Keratinocyte (primary cell): ENCODE data around the gene IGFBP4. TPM values are rescaled to one million over a fixed set of nuclear protein-coding genes. Genes with fewer than 3 reads are reported as not detected.

Source experiments
- DNase-seq: peaks from one replicate; pipeline ENCODE4 v3.0.0-alpha.2; 2011; ENCODE audit warnings: low read depth, missing footprints, low spot score
- FAIRE-seq: peaks from 2 replicates; lab custom pipeline; 2011; peaks lifted over from hg19 to GRCh38; lab: Jason Lieb, UNC
- H2AFZ ChIP-seq: 2 replicates; pipeline ENCODE4 v1.6.0; 2012; ENCODE audit warnings: low read length, control low read depth, inconsistent platforms; ENCODE audit not compliant: control insufficient read depth
- H3K27ac ChIP-seq: 2 replicates; pipeline ENCODE4 v1.5.1; 2011; ENCODE audit warnings: low read length; ENCODE audit not compliant: control insufficient read depth, insufficient read depth
- H3K27me3 ChIP-seq: 3 replicates; pipeline ENCODE4 v1.6.0; 2011; ENCODE audit warnings: low read length; ENCODE audit not compliant: control insufficient read depth, insufficient read depth; ENCODE audit errors: extremely low read depth
- H3K36me3 ChIP-seq, 2 experiments: 2 replicates in 1 of 2; 3 replicates in 1 of 2; pipeline ENCODE4 v1.5.1; 2011; ENCODE audit warnings: low read length in 2 of 2, mild to moderate bottlenecking in 1 of 2; ENCODE audit not compliant: control insufficient read depth in 2 of 2, insufficient read depth in 2 of 2; ENCODE audit errors: extremely low read depth in 1 of 2
- H3K4me1 ChIP-seq: 3 replicates; pipeline ENCODE4 v1.5.1; 2011; ENCODE audit warnings: low read length; ENCODE audit not compliant: control insufficient read depth, insufficient read depth; ENCODE audit errors: extremely low read depth
- H3K4me2 ChIP-seq: 3 replicates; pipeline ENCODE4 v1.6.0; 2011; ENCODE audit warnings: low read depth, low read length; ENCODE audit not compliant: control insufficient read depth, insufficient read depth; ENCODE audit errors: extremely low read depth
- H3K4me3 ChIP-seq, 3 experiments: fragments of 200-600 bp in 1 of 3; sonication (generic) in 1 of 3; 2 replicates in 2 of 3; 3 replicates in 1 of 3; pipeline ENCODE4 v1.5.1; 2011 to 2016; ENCODE audit warnings: low read length in 3 of 3, mild to moderate bottlenecking in 3 of 3, control low read depth in 2 of 3, inconsistent platforms in 1 of 3, low read depth in 1 of 3, mixed read lengths in 1 of 3, mixed run types in 1 of 3, moderate library complexity in 1 of 3; ENCODE audit not compliant: control insufficient read depth in 2 of 3, insufficient read depth in 2 of 3; ENCODE audit errors: extremely low read depth in 1 of 3
- H3K79me2 ChIP-seq: 2 replicates; pipeline ENCODE4 v1.6.0; 2012; ENCODE audit warnings: low read length; ENCODE audit not compliant: control insufficient read depth, insufficient read depth
- H3K9ac ChIP-seq: 3 replicates; pipeline ENCODE4 v1.6.0; 2011; ENCODE audit warnings: low read length; ENCODE audit not compliant: control insufficient read depth, insufficient read depth; ENCODE audit errors: extremely low read depth
- H3K9me1 ChIP-seq: 3 replicates; pipeline ENCODE4 v1.6.0; 2011; ENCODE audit warnings: low read length; ENCODE audit not compliant: control insufficient read depth, insufficient read depth; ENCODE audit errors: extremely low read depth
- H3K9me3 ChIP-seq: 2 replicates; pipeline ENCODE4 v1.5.1; 2012; ENCODE audit warnings: low read depth, low read length; ENCODE audit not compliant: control insufficient read depth
- H4K20me1 ChIP-seq: 3 replicates; pipeline ENCODE4 v1.6.0; 2011; ENCODE audit warnings: low read length; ENCODE audit not compliant: control insufficient read depth, insufficient read depth; ENCODE audit errors: extremely low read depth
- CTCF ChIP-seq, 3 experiments: IDR thresholded peaks in 1 of 3; conservative IDR thresholded peaks in 1 of 3; optimal IDR thresholded peaks in 1 of 3; 2 replicates in 2 of 3; 3 replicates in 1 of 3; pipeline versions ENCODE3 to v1.5.1; 2011; ENCODE audit warnings: low read length in 3 of 3, mild to moderate bottlenecking in 3 of 3, moderate library complexity in 2 of 3, control low read depth in 1 of 3, inconsistent platforms in 1 of 3; ENCODE audit not compliant: insufficient read depth in 2 of 3; ENCODE audit errors: extremely low read depth in 1 of 3
- EZH2 ChIP-seq: IDR thresholded peaks from one replicate; pipeline ENCODE4 v1.6.1; 2012; ENCODE audit warnings: inconsistent platforms, mild to moderate bottlenecking, low read length, moderate library complexity
- dilution Hi-C: fragments of 300-500 bp; cut with MboI; formaldehyde crosslinking; loops from one replicate; pipeline ENCODE4 v1.7.0; 2020; ENCODE audit warnings: low sequenced_read_pairs; ENCODE audit not compliant: extremely low pct_ligation_motif_present
- polyA plus RNA-seq, 5 experiments: library from polyadenylated mRNA; depleted of rRNA in 3 of 5; stranded (reverse) in 3 of 5; stranded (forward) in 1 of 5; unstranded in 1 of 5; fragments of >200 nt; gene quantifications; 1 replicate in 1 of 5; 2 replicates in 3 of 5; 3 replicates in 1 of 5; pipeline versions ENCODE4 v1.2.1 to v1.2.3, GENCODE V29; 2011 to 2012; ENCODE audit warnings: missing spikeins in 2 of 5, low read depth in 1 of 5, low replicate concordance in 1 of 5

IGFBP4 gene
- polyA plus RNA-seq, 1 donor (not counting 4 experiments of a cell fraction or from before 2014, with no cell fraction given): 6.0 TPM

DNA sequence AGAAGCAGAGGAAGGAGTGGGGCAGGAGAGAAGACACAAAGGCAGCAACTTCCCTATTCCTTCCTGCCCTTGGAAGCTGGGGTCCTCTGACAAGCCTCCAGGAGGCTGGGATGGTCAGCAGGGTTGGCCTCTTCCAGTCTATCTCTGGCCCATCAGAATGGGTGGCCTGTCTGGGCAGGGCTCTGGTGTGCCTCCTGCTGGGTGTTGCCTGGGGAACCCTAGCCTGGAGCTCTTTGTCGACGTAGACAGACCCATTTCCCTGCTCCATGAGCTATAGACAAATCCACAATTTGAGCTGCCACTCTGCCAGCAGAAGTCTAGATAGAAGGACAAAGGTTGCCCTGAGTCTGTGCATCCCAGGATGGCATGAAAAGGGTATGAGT, 11.4 kb downstream of the IGFBP4 start:
- no peaks in the 10 kb centered on the region for H3K36me3 ChIP-seq
- H2AFZ ChIP-seq: no peak overlapping the region
- no peak overlapping the region for H3K4me3 ChIP-seq
- no peak overlapping the region for H3K4me2 ChIP-seq
- no peaks in the 10 kb centered on the region for H4K20me1 ChIP-seq
- FAIRE-seq (no peak), DNase-seq (no peak)
- H3K27ac ChIP-seq: no peak overlapping the region
- no peaks in the 10 kb centered on the region for H3K9me3 ChIP-seq
- no peak overlapping the region for H3K9ac ChIP-seq
- peaks cover 35% of the 10 kb centered on the region for H3K4me1 ChIP-seq
- no peaks in the 10 kb centered on the region for H3K9me1 ChIP-seq
- TF ChIP-seq EZH2 (no peak), CTCF (optimal IDR thresholded peaks at IDR 0.05 in 1 of 3, IDR thresholded peaks at IDR 0.05 in 1 of 3, conservative IDR thresholded peaks at IDR 0.05 in 1 of 3; ENCODE audit: extremely low read depth in 1 of 3, insufficient read depth in 2 of 3, low read length in 3 of 3) (peak in 1 of 3 experiments; percentile 14)
- dilution Hi-C loops: no loop called here
- H3K79me2 ChIP-seq: no peaks in the 10 kb centered on the region
- peaks cover 14% of the 10 kb centered on the region for H3K27me3 ChIP-seq

DNA sequence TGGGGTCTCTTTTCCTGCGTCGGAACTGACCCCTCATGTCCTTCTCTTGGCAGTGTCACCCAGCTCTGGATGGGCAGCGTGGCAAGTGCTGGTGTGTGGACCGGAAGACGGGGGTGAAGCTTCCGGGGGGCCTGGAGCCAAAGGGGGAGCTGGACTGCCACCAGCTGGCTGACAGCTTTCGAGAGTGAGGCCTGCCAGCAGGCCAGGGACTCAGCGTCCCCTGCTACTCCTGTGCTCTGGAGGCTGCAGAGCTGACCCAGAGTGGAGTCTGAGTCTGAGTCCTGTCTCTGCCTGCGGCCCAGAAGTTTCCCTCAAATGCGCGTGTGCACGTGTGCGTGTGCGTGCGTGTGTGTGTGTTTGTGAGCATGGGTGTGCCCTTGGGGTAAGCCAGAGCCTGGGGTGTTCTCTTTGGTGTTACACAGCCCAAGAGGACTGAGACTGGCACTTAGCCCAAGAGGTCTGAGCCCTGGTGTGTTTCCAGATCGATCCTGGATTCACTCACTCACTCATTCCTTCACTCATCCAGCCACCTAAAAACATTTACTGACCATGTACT, 13.2 kb downstream of the IGFBP4 start:
- TF ChIP-seq CTCF (optimal IDR thresholded peaks at IDR 0.05 in 1 of 3, IDR thresholded peaks at IDR 0.05 in 1 of 3, conservative IDR thresholded peaks at IDR 0.05 in 1 of 3; ENCODE audit: extremely low read depth in 1 of 3, insufficient read depth in 2 of 3, low read length in 3 of 3): no peak
- no peak for TF ChIP-seq EZH2
- Histone ChIP-seq H3K4me3 (no peak overlapping the region), H3K79me2 (no peaks in the 10 kb centered on the region), H3K4me1 (peaks cover 35% of the 10 kb centered on the region), H3K27ac (no peak overlapping the region), H3K9ac (no peak overlapping the region), H2AFZ (no peak overlapping the region), H3K9me3 (no peaks in the 10 kb centered on the region), H4K20me1 (no peaks in the 10 kb centered on the region), H3K4me2 (no peak overlapping the region), H3K36me3 (no peaks in the 10 kb centered on the region), H3K9me1 (no peaks in the 10 kb centered on the region), H3K27me3 (peaks cover 9% of the 10 kb centered on the region)
- dilution Hi-C loops: no loop called here
- DNase-seq (no peak), FAIRE-seq (no peak)
